Endothelial cell of umbilical vein (primary cell): Measurements from ENCODE around the gene PRR18. TPM values are rescaled to one million over a fixed set of nuclear protein-coding genes. Genes with fewer than 3 reads are reported as not detected.

Experiments
- BruUV-seq: library from RNA; stranded (reverse); fragments of 400-500 nt; replicated peaks from 2 replicates; lab custom pipeline; 2021; lab: Mats Ljungman, UMichigan
- CTCF ChIA-PET: fragments of 300-600, 350-600 bp; sonication (Branson Sonifier 250); formaldehyde crosslinking; loops from one replicate; lab custom pipeline; 2021; ENCODE audit warnings: antibody characterized with exemption, inconsistent platforms; lab: Charles Lee
- POLR2A ChIA-PET: fragments of 300-600, 350-600 bp; sonication (Branson Sonifier 250); formaldehyde crosslinking; loops from one replicate; lab custom pipeline; 2021; ENCODE audit warnings: antibody characterized with exemption, inconsistent platforms; lab: Charles Lee
- DNase-seq: peaks from one replicate; pipeline ENCODE4 v3.0.0-alpha.2; 2011; ENCODE audit warnings: low read depth, low spot score
- FAIRE-seq: peaks from 2 replicates; lab custom pipeline; 2011; peaks lifted over from hg19 to GRCh38; lab: Jason Lieb, UNC
- H2AFZ ChIP-seq: 2 replicates; pipeline ENCODE4 v1.6.0; 2012; ENCODE audit warnings: low read depth, low read length, control low read depth, inconsistent platforms
- H3K27ac ChIP-seq: 2 replicates; pipeline ENCODE4 v1.5.1; 2011; ENCODE audit warnings: low read depth, mild to moderate bottlenecking, control low read depth, low read length, moderate library complexity; ENCODE audit not compliant: insufficient read depth
- H3K27me3 ChIP-seq, 2 experiments: 2 replicates each; pipeline versions ENCODE4 v1.6.0 to v1.6.1; 2011; ENCODE audit warnings: low read length in 2 of 2, mixed read lengths in 1 of 2; ENCODE audit not compliant: control insufficient read depth in 2 of 2, insufficient read depth in 2 of 2
- H3K36me3 ChIP-seq, 2 experiments: 2 replicates in 1 of 2; 3 replicates in 1 of 2; pipeline ENCODE4 v1.5.1; 2011; ENCODE audit warnings: low read length in 2 of 2, mild to moderate bottlenecking in 1 of 2, moderate library complexity in 1 of 2; ENCODE audit not compliant: control insufficient read depth in 2 of 2, insufficient read depth in 2 of 2; ENCODE audit errors: extremely low read depth in 1 of 2
- H3K4me1 ChIP-seq: 3 replicates; pipeline ENCODE4 v1.5.1; 2011; ENCODE audit warnings: mild to moderate bottlenecking, low read length; ENCODE audit not compliant: control insufficient read depth, insufficient read depth; ENCODE audit errors: extremely low read depth
- H3K4me2 ChIP-seq: 2 replicates; pipeline ENCODE4 v1.6.1; 2011; ENCODE audit warnings: low read length, control low read depth, mixed read lengths; ENCODE audit not compliant: insufficient read depth
- H3K4me3 ChIP-seq, 3 experiments: fragments of 200-600 bp in 1 of 3; sonication (generic), shearing (Covaris generic) in 1 of 3; replicated peaks in 1 of 3; 2 replicates each; pipeline ENCODE4 v1.5.1; 2011 to 2016; ENCODE audit warnings: control low read depth in 3 of 3, low read length in 3 of 3, mild to moderate bottlenecking in 2 of 3, inconsistent platforms in 1 of 3, low read depth in 1 of 3, moderate library complexity in 1 of 3; ENCODE audit not compliant: insufficient read depth in 1 of 3
- H3K79me2 ChIP-seq: 2 replicates; pipeline ENCODE4 v1.6.0; 2012; ENCODE audit warnings: low read length, inconsistent platforms; ENCODE audit not compliant: control insufficient read depth, insufficient read depth
- H3K9ac ChIP-seq: replicated peaks from 2 replicates; pipeline ENCODE3; 2011; ENCODE audit warnings: low read length, control low read depth; ENCODE audit not compliant: insufficient read depth; ENCODE audit errors: extremely low read depth
- H3K9me1 ChIP-seq: replicated peaks from 3 replicates; pipeline ENCODE4 v1.6.0; 2011; ENCODE audit warnings: mild to moderate bottlenecking, low read length; ENCODE audit not compliant: control insufficient read depth, insufficient read depth; ENCODE audit errors: extremely low read depth
- H3K9me3 ChIP-seq: replicated peaks from 2 replicates; pipeline ENCODE4 v1.5.1; 2012; ENCODE audit warnings: low read length, inconsistent platforms; ENCODE audit not compliant: control insufficient read depth, insufficient read depth
- H4K20me1 ChIP-seq: replicated peaks from 2 replicates; pipeline ENCODE3; 2011; ENCODE audit warnings: mild to moderate bottlenecking, low read length; ENCODE audit not compliant: control insufficient read depth, insufficient read depth; ENCODE audit errors: extremely low read depth
- EZH2 ChIP-seq: IDR thresholded peaks from 2 replicates; pipeline ENCODE4 v1.6.1; 2012; ENCODE audit warnings: borderline replicate concordance, low read depth, mild to moderate bottlenecking, moderate library complexity, low read length, inconsistent platforms; ENCODE audit not compliant: severe bottlenecking
- FOS ChIP-seq: IDR thresholded peaks from 2 replicates; pipeline ENCODE4 v1.6.1; 2011; ENCODE audit warnings: mild to moderate bottlenecking, low read length, moderate library complexity, borderline replicate concordance; ENCODE audit not compliant: insufficient read depth
- GATA2 ChIP-seq: IDR thresholded peaks from 2 replicates; pipeline ENCODE4 v1.7.0; 2011; ENCODE audit warnings: low read depth, mild to moderate bottlenecking, moderate library complexity, mixed read lengths, low read length; ENCODE audit not compliant: insufficient read length, insufficient read depth
- JUN ChIP-seq: IDR thresholded peaks from 2 replicates; pipeline ENCODE4 v1.6.1; 2011; ENCODE audit warnings: borderline replicate concordance, low read depth; ENCODE audit not compliant: insufficient read length, insufficient read depth
- MAX ChIP-seq: IDR thresholded peaks from 2 replicates; pipeline ENCODE4 v1.6.1; 2011; ENCODE audit not compliant: insufficient read depth, insufficient read length
- MYC ChIP-seq: IDR thresholded peaks from one replicate; pipeline ENCODE4 v1.6.1; 2011; ENCODE audit warnings: mild to moderate bottlenecking, low read depth, low read length
- POLR2A ChIP-seq: IDR thresholded peaks from 2 replicates; pipeline ENCODE4 v1.6.1; 2012; ENCODE audit warnings: low read depth, mild to moderate bottlenecking, control low read depth, low read length
- POLR2AphosphoS5 ChIP-seq: IDR thresholded peaks from 2 replicates; pipeline ENCODE4 v1.6.1; 2012; ENCODE audit warnings: low read depth, mild to moderate bottlenecking, control low read depth, low read length, moderate library complexity; ENCODE audit not compliant: insufficient read depth
- dilution Hi-C: fragments of 300-500 bp; cut with MboI; formaldehyde crosslinking; loops from one replicate; pipeline ENCODE4 v1.15.0; 2019; ENCODE audit warnings: low sequenced_read_pairs; ENCODE audit not compliant: extremely low pct_ligation_motif_present
- intact Hi-C: fragments of 100-400 bp; cut with micrococcal nuclease; formaldehyde crosslinking; loops from one replicate; pipeline ENCODE4 v1.10.0; 2022
- polyA plus RNA-seq, 4 experiments: library from polyadenylated mRNA; depleted of rRNA in 3 of 4; stranded (reverse) in 3 of 4; unstranded in 1 of 4; fragments of >200 nt; gene quantifications; 2 replicates each; pipeline versions ENCODE4 v1.2.1 to v1.2.3, GENCODE V29; 2011 to 2012; ENCODE audit warnings: missing spikeins in 1 of 4
- total RNA-seq: library from RNA; stranded (reverse); gene quantifications from 2 replicates; pipeline ENCODE4 v1.2.3, GENCODE V29; 2021
- TF ChIP-seq, protein P1 (sequence below), 2 donors: IDR thresholded peaks; 1 replicate in 1 of 2; 2 replicates in 1 of 2; pipeline ENCODE4 v1.5.1; 2011; ENCODE audit warnings: low read length in 2 of 2, mild to moderate bottlenecking in 2 of 2, moderate library complexity in 2 of 2, control low read depth in 1 of 2, inconsistent platforms in 1 of 2, low read depth in 1 of 2; ENCODE audit not compliant: insufficient read depth in 1 of 2; ENCODE audit errors: extremely low read depth in 1 of 2

Gene PRR18
- total and polyA plus RNA-seq, 2 donors (not counting 3 experiments of a cell fraction or from before 2014, with no cell fraction given): not detected

DNA sequence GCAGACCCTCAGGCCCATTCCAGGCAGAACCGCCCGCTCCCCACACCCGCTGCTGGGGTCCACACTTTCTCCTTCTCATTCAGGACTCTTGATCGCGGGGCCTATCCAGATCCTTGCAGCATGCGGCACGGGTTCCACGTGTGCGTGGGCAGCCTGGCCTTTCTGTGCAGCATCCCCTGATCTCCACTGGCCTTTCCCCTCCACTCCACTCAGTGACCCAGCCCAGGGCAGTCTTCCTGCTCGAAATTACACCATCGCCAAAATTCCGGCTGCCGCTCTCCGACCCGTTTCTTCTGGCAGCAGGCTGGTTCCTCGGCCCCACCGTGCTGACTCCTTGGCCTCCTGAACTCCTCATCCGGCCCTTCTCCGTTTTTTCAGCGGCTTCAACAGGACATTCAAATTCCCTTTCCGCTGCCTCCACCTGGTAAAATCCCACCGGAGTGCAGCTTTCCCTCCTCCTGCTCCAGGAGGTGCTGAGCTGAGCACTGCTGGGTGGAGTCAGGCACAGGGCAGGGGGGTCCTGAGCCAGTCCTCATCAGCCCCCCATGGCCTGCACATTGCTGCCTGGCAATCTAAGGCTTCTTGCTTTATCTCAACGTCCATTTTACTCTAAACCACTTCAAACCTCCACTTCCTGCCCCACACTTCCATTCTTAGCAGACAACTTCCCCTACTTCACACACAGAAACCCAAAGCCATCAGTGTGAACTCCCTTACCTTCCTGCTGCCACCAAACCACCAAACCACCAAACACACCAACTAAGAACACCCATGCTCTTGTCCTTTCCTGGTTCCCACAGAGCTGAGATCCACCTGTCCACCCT is 25.2 kb upstream of the PRR18 start:
- TF ChIP-seq MAX (no peak), EZH2 (no peak), GATA2 (no peak), POLR2AphosphoS5 (no peak), FOS (no peak), MYC (no peak), POLR2A (no peak), JUN (no peak)
- TF ChIP-seq, protein P1, sequence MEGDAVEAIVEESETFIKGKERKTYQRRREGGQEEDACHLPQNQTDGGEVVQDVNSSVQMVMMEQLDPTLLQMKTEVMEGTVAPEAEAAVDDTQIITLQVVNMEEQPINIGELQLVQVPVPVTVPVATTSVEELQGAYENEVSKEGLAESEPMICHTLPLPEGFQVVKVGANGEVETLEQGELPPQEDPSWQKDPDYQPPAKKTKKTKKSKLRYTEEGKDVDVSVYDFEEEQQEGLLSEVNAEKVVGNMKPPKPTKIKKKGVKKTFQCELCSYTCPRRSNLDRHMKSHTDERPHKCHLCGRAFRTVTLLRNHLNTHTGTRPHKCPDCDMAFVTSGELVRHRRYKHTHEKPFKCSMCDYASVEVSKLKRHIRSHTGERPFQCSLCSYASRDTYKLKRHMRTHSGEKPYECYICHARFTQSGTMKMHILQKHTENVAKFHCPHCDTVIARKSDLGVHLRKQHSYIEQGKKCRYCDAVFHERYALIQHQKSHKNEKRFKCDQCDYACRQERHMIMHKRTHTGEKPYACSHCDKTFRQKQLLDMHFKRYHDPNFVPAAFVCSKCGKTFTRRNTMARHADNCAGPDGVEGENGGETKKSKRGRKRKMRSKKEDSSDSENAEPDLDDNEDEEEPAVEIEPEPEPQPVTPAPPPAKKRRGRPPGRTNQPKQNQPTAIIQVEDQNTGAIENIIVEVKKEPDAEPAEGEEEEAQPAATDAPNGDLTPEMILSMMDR (IDR thresholded peaks at IDR 0.05; ENCODE audit: extremely low read depth in 1 of 2, insufficient read depth in 1 of 2, low read depth in 1 of 2, low read length in 2 of 2): no peak
- dilution Hi-C loops: no loop called here
- DNase-seq: no peak
- Histone ChIP-seq H2AFZ (no peak overlapping the region), H3K79me2 (peaks cover 20% of the 10 kb centered on the region), H3K9me3 (no peaks in the 10 kb centered on the region), H4K20me1 (no peaks in the 10 kb centered on the region), H3K9ac (no peak overlapping the region), H3K4me3 (no peak overlapping the region), H3K36me3 (no peaks in the 10 kb centered on the region), H3K4me1 (no peaks in the 10 kb centered on the region), H3K27me3 (no peaks in the 10 kb centered on the region), H3K4me2 (no peak overlapping the region), H3K27ac (no peak overlapping the region), H3K9me1 (no peaks in the 10 kb centered on the region)
- ChIA-PET POLR2A (no interaction called here), CTCF (interaction anchor here (0.9 kb wide), 1 partner anchor 20 kb away, joined by 3 read pairs; no protein-coding TSS in a partner anchor)
- intact Hi-C loops: no loop called here
- FAIRE-seq: no peak
- BruUV-seq: no TSS peak
